ENCODE measurements around the gene RXRG. TPM values are rescaled to one million over a fixed set of nuclear protein-coding genes. Genes with fewer than 3 reads are reported as not detected.

RXRG gene
- total and polyA plus RNA-seq, 9 of the 15 experiments (the other 6 are each of a cell fraction or from before 2014, with no cell fraction given): not detected

GRCh38 chr1:165487921-165488320 is 43.0 kb upstream of the RXRG start:
- no peaks in the 10 kb centered on the region for H3K9me1 ChIP-seq (ENCODE audit: control insufficient read depth, insufficient read depth, low read length)
- no peak overlapping the region for H3K27ac ChIP-seq (ENCODE audit: extremely low read depth, low read depth, low read length)
- no peak overlapping the region for H3K4me3 ChIP-seq
- no peak overlapping the region for H3K9ac ChIP-seq (ENCODE audit: insufficient read depth in 1 of 2, low read depth in 2 of 2, low read length in 2 of 2)
- no peak overlapping the region for H3K4me2 ChIP-seq (ENCODE audit: insufficient read depth, low read length)
- POLR2A ChIA-PET: interaction anchor here (0.6 to 1.5 kb wide), 4 partner anchors 12 to 102 kb away, joined by 3 read pairs; no protein-coding TSS in a partner anchor
- no peaks in the 10 kb centered on the region for H3K4me1 ChIP-seq (replicated peaks in 1 of 2; ENCODE audit: control insufficient read depth in 2 of 2, insufficient read depth in 2 of 2, low read length in 2 of 2)
- DNase-seq (ENCODE audit: extremely low read depth in 1 of 4, low spot score in 3 of 4) (no peak), ATAC-seq (no peak), FAIRE-seq (no peak)
- intact Hi-C loops (cut with micrococcal nuclease): no loop called here
- no peaks in the 10 kb centered on the region for H3K79me2 ChIP-seq (ENCODE audit: control insufficient read depth, insufficient read depth, low read length)
- no peaks in the 10 kb centered on the region for H3K9me3 ChIP-seq (replicated peaks; ENCODE audit: control insufficient read depth, insufficient read depth, low read depth, low read length)
- CTCF ChIA-PET (ENCODE audit: low intra/inter-chr PET ratio): no interaction called here
- H4K20me1 ChIP-seq (replicated peaks; ENCODE audit: control insufficient read depth, insufficient read depth, low read length): no peaks in the 10 kb centered on the region
- H3K36me3 ChIP-seq (ENCODE audit: control insufficient read depth, insufficient read depth, low read length): no peaks in the 10 kb centered on the region
- no peaks in the 10 kb centered on the region for H3K27me3 ChIP-seq (ENCODE audit: control insufficient read depth in 2 of 2, insufficient read depth in 2 of 2, low read length in 2 of 2)
- no peak overlapping the region for H2AFZ ChIP-seq (ENCODE audit: low read depth, low read length)
- in situ Hi-C loops (cut with MboI): no loop called here
- no TSS peak for BruUV-seq (replicated peaks)
- WGBS (ENCODE audit: insufficient coverage, low coverage, missing lambda C conversion rate): 6% methylated on average over 1 of the region's 1 CpG
- TF ChIP-seq, protein P1, sequence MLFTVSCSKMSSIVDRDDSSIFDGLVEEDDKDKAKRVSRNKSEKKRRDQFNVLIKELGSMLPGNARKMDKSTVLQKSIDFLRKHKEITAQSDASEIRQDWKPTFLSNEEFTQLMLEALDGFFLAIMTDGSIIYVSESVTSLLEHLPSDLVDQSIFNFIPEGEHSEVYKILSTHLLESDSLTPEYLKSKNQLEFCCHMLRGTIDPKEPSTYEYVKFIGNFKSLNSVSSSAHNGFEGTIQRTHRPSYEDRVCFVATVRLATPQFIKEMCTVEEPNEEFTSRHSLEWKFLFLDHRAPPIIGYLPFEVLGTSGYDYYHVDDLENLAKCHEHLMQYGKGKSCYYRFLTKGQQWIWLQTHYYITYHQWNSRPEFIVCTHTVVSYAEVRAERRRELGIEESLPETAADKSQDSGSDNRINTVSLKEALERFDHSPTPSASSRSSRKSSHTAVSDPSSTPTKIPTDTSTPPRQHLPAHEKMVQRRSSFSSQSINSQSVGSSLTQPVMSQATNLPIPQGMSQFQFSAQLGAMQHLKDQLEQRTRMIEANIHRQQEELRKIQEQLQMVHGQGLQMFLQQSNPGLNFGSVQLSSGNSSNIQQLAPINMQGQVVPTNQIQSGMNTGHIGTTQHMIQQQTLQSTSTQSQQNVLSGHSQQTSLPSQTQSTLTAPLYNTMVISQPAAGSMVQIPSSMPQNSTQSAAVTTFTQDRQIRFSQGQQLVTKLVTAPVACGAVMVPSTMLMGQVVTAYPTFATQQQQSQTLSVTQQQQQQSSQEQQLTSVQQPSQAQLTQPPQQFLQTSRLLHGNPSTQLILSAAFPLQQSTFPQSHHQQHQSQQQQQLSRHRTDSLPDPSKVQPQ (CRISPR knock-in tag; IDR thresholded peaks at IDR 0.05; ENCODE audit: borderline replicate concordance): no peak
- TF ChIP-seq CREB3 (tag; conservative IDR thresholded peaks at IDR 0.05; ENCODE audit: low read depth): no peak
- no peak for TF ChIP-seq DACH1 (IDR thresholded peaks at IDR 0.05; ENCODE audit: partially characterized antibody)
- no peak for TF ChIP-seq MYC (IDR thresholded peaks at IDR 0.05; ENCODE audit: low read depth, low read length)
- no peak for TF ChIP-seq MYC (CRISPR knock-in tag; IDR thresholded peaks at IDR 0.05; ENCODE audit: borderline replicate concordance, low read depth)
- TF ChIP-seq HNRNPLL (IDR thresholded peaks at IDR 0.05; ENCODE audit: low read depth, low read length, poor library complexity, severe bottlenecking): no peak
